GM18498 (cell line): ENCODE measurements around the gene VAMP5.
"Not testable (repeated sequence)": the region's sequence is repeated elsewhere in the genome, so short reads cannot be mapped to it uniquely, and the experiment has no call there.

ENCODE experiments used
- ATAC-seq: cut with Tn5 transposase; IDR thresholded peaks from one replicate; pipeline ENCODE4 v1.9.1; 2021; ENCODE audit warnings: mild to moderate bottlenecking, moderate library complexity; ENCODE audit not compliant: unreplicated experiment

Gene VAMP5

DNA sequence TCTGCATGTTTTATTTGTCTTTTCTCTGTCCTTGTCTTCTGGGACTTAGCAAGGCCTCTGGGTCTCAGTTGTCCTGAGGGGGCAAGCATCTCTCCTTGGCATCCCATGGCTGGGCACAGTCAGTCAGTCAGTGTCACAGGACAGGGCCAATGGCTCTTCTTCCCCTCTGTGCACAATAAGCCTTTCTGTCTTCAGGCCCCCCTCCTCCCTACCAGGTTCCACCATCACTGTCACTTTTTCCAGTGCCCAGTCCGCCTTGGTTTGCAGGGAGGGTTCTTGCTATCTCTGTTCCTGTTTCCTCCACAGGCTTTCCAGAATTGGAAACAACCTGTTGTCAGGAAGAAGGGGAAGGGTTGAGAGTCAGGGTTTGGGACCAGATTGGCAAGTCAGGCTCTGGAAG is 1.7 kb upstream of the VAMP5 start:
- no peak for ATAC-seq

DNA sequence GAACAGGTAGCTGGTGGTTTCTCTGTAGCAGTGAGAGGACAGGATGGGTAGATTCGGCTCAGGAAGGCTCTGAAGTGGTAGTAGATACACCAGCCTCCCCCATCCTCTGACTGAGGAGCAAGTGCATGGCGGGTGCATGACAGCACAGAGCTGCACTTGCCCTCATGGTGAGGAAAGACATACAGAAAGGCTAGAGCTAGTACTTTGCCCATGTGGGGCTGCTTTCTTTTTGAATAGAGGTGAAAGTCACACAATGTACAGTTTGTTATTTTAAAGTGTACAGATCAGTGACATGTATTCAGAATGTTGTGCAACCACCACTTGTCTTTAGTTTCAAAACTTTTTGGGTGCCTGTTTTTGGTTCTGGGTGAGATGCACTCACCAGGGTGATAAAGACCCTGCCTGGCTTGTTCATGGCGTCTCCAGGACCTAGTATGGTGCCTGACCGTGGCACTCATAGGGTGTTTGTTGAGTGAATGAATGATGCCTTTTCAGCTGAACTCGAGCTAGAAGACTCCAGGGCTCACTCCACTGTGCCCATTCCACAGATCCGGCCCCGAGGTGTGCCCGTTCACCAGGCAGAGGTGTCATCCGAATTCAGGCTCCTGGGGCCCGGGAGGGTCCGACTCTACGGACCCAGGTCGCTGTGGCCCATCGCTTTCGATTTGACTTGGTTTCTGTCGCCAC is 421 bp upstream of the VAMP5 start:
- peak; percentile 66 for ATAC-seq

DNA sequence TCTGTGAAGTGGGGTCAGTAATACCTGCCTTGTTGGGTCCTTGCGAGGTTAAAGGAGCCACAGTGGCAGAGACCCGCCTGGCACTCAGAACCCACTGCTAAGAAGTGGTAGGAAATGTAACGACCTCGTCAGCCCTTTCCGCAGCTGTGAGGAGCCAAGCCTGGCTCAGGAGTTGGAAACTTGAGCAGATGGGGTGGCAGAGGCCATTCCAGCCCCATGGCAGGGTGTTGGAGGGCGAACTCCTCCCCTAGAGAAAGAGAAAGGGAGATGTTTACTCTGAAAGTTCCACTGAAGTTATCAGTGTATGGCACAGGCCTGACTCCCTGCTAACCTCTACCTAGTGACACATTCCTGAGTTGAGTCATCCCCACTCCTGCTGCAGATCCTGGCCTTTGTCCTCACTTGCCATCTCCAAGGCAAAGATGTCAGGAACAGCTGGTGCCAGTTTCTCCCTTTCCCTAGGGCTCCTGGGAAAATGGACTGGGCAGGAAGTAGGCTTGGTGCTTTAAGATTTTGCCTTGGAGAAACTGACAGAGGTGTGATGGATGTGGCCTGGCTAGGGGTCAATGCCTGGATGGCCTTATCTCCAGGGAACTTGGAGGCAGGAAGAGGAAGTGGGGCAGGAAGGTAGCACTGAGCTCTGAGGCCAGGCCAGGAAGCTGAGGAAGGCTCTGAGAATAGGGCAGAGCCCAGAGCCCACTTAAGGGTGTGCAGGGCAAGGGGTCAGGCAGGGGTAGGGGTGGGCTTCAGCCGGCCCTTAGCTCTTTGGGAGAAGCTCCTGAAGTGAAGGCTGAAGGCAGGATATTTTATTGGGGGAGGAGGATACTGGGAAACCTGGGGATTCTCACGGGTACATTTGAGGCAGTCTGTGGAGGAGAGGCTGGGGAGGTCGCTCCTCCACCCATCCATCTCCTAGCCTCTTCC is 888 bp downstream of the VAMP5 start:
- peak; percentile 44 for ATAC-seq

DNA sequence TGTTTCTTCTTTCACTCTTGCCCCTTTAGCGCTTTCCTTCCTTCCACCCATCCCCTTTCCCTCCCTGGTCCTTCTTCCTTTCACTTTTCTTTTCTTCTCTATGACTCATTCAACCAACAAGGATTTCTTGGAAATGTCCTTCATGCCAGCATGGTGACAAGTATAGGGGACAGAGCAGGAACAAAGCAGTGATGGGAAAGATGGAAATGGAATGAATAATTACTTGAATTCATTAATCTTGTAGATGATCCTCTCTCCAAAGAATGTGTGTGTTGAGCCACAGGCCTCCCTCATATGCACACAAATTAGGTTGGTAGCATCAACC is 1.5 kb downstream of the VAMP5 start:
- ATAC-seq = no peak

DNA sequence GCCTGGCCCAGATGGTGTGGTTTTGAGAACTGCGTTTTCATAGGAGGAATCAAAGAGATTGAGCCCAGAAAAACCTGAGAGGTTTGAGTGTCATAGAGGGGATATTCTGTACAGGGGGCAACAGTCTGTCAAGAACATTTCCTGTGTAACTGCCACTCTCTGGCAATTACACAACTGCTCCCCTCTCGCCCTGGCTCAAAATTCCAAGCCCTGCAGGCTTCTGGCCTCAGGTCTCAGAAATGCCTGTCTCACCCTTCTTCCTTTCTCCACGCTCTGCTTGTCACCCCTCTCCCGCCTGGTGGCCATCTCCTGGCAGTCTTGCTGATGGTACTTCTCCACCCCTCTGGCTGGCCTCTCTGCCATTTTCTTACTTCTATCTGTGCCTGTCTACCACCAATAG is 4.0 kb downstream of the VAMP5 start:
- ATAC-seq = no peak

DNA sequence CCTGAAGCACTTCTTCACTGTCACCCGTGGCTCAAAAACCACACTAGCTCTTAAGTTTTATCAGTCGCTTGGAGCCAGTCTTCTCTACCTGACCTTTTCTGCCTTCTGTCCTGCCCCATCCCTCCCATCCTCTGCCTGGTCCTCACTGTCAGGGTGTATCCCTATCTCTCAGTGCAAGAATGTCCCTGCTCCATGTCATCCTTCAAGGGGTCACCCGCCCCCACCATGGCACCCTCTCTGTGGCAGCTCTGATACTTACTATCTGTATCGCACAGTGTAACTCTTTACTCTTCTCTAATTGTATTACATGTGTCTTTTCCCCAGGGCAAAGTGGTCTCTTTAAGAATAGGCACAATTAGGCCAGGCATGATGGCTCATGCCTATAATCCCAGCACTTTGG is 4.4 kb downstream of the VAMP5 start:
- no peak for ATAC-seq

DNA sequence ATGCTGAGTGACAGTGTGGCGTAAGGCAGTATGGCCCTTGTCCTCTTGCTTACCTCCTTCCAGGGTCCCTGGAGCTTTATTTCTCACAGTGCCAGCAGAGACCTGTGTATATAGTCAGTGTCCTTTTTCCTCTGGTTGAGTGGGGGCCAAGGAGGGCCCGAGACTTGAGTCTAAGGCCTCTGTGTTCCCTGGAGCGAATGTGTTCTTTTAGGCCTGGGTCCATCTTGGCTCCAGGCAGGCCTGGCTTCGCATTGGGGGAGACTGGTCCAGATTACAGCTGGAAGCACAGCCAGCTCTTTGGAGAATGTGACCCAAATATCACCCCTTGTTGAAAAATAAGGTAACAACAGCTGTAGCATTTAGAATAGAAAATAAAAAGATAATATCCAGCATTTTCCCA is 5.0 kb downstream of the VAMP5 start:
- ATAC-seq = no peak

DNA sequence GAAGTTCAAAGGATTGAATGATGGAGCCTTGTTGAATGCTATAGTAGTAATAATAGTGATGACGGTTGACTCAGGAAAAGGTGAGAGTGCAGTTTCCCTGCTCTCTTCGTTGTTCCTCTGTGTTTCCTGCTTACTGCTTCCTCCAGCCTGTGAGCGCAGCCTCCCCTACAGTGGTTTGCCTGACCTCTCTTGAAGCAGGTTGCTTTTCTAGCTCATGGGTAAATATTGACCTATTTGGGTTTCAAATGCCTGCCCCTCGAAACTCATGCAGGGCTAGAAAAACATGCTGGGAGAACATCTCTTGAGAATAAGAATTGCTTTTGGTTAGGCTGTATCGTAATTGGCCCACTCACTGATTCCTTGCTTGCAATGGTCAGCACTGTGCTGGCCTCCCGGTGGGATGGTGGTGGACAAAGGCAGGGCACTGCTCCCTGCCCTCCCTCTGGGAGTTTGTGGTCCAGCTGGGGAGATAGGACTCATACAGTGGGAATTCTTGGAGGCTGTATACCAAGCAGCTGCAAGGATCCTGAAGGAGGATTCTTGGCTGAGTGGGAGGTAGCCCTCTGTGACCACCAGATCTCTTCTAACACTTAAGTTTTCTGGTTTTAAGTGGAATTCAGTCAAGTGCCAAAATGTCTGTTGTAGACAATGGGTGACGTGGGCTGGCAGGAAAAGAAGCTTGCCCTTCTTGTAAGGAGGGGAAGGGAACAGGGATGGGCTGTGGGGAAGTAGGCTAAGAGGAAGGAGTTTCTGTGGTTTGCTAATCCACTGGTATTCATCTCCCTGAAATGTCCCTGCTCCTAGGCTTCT is 6.0 kb downstream of the VAMP5 start:
- ATAC-seq = no peak

DNA sequence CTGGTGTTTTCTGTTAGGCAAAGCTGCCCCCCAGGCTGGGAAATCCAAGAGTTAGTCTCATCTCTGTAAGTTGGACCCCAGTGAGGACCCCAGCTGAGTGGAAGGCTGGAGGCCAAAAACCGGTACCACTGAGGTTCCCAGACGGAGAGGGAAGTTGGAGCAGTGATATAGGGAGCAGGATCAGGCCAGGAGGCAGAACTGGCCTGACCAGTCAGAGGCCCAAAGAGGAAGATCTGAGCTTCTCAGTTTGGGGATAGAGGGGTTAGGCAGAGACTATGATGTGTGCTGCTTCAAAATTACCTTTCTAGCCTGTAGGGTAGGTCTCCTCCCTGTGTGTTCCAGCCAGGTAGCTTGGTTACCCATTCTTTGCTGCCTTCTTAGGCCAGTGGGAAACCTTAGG is 6.7 kb downstream of the VAMP5 start:
- no peak for ATAC-seq

DNA sequence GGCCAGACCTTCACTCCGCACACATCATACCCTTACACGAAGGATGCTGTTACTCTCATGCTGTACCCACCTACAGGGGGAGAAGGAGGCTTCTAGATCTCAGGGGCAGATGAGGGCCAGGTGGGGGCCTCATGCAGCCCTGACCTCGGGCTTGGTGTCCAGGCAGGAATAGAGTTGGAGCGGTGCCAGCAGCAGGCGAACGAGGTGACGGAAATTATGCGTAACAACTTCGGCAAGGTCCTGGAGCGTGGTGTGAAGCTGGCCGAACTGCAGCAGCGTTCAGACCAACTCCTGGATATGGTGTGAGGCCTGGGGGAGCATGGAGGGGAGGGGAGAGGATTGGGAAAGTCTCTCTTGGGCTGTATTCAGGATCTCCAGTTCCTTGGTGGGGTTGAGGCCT is 7.3 kb downstream of the VAMP5 start:
- ATAC-seq = no peak

DNA sequence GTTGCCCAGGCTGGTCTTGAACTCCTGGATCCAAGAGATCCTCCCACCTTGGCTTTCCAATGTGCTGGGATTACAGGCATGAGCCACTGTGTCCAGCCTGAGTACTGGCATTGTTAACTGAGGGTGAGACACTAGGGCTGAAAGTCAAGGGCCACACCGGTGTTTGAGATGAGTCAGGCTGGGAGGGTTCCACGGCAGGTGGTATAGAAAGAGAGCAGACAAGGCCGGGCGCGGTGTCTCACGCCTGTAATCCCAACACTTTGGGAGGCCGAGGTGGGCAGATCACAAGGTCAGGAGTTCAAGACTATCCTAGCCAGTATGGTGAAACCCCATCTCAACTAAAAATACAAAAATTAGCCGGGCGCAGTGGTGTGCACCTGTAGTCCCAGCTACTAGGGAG is 8.1 kb downstream of the VAMP5 start:
- not testable (repeated sequence) for ATAC-seq

DNA sequence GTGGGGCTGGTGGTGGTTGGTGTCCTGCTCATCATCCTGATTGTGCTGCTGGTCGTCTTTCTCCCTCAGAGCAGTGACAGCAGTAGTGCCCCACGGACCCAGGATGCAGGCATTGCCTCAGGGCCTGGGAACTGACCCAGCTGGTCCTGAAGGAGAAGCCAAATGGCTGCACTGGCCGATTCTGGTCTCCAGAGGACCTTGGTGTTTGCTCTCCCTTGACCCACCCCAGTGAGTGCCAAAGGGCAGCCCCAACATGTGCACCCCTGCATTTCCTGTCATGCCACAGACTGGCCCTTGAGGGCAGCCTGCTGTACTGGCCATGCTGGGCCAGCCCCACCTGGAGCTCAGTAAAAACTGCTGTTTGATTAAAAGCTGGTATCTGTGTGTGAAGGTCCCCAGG is 8.8 kb downstream of the VAMP5 start:
- no peak for ATAC-seq

DNA sequence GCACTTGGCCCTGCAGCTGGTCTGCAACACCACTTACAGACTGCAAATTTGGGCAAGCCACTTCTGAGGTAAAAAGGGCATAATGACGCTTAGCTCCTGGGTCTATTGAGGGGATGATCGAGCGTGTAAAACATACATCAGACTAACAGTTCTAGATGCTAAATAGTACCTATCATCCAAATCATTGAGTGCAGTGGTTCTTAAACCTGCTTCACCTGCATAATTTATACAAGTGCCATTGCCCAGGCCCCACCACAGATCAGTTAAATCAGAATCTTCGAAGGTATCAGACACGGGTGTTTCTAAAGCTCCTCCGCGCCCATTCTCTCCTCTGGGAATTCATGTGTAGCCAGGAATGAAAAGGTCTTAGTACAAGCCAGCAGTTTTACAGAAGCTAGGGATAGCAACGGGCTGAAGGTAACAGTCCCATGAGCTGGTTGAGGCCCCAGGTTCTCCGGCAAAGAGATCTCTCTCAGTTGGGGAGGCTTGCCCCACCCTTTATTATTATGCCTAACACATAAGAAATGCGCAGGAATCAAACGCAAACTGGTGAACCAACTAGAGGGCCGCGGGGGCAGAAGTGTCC is 10.6 kb downstream of the VAMP5 start:
- ATAC-seq = no peak

DNA sequence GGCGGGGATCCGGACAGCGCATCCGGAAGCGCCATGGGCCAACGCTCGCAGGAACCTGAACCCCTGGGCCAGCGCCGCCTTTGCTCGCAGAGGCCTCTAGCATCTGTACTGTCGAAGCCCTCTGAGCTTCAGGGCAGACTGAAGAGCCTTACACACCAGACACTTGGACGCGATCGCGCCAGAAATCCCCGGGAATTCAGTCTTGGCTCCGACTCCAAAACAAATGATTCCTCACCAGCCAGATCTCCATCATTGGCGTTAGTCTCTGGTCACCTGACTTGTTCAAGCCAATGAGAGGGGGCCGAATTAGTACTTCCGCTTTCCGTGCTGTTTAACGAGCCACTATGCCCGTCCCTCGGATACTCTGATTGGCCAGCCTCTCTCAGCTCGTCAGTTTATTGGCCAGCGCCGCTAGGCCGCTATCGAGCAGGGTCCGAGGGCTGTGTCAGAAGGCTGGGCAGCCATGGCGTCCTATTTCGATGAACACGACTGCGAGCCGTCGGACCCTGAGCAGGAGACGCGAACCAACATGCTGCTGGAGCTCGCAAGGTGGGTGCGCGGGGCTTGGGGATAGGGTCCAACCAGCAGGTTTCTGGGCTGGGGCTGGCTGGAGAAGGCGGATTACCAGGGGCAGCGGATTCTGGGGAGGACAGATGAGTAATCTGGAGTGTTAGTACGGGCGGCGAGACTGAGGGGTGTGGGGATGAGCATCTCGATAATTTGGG is 11.2 kb downstream of the VAMP5 start, which contains the start of gene RNF181:
TSS of gene RNF181 (plus strand) at position 445 of the 725 bp plus-strand sequence. CDS start at position 464, 19 bp downstream.
- ATAC-seq = peak; percentile 99

DNA sequence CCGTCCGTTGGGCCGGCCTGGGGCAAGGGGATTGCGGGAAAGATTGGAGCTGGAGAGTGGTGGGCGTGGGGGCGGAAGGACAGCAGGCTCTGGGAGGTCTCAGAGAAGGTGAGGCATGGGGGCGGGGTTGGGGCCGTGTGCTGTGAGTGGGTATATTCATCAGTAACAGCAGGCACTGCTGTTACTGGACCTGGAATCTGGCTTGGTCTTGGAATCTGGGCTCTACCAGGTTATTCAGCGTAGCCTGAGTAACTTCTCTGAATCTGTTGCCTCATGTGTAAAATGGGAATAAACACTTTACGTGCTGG is 11.7 kb downstream of the VAMP5 start:
- ATAC-seq = no peak

DNA sequence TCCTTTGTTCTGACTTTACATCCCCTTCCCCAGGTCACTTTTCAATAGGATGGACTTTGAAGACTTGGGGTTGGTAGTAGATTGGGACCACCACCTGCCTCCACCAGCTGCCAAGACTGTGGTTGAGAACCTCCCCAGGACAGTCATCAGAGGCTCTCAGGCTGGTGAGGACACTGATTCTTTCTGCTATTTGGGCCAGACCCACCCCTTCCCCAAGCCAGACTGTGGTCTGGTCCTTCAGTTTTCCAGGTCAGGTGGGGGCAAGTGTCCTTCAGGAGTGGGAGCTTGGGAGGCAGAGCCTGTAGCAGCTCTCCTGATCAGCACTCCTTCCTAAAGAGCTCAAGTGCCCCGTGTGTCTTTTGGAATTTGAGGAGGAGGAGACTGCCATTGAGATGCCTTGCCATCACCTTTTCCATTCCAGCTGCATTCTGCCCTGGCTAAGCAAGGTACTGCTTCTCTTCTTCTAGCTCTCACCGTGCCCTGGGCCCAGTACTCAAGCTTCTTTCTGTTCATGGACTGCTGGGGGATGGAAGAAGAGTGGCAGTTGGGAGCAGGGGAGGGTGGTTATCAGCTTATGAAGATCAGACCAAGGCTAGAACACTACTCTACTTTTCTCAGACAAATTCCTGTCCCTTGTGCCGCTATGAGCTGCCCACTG is 12.4 kb downstream of the VAMP5 start:
- no peak for ATAC-seq

DNA sequence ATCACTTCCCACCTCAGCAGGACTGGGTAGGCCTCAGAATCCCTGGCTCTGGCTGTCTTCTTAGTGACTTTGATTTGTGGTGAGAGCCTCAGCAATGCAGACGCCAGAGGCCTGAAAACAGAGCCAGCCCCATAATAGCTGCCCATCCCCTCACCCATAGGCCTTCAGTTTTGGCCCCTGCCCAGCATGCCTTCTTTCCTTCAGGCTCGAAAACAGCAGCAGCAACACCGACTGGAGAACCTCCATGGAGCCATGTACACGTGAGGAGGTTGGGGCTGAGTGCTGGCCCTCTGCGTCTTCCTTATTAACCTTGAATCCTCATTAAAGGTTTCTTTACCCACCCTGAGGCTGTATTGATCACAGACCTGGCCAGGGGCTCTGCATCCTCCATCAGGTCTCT is 13.0 kb downstream of the VAMP5 start:
- ATAC-seq = no peak

DNA sequence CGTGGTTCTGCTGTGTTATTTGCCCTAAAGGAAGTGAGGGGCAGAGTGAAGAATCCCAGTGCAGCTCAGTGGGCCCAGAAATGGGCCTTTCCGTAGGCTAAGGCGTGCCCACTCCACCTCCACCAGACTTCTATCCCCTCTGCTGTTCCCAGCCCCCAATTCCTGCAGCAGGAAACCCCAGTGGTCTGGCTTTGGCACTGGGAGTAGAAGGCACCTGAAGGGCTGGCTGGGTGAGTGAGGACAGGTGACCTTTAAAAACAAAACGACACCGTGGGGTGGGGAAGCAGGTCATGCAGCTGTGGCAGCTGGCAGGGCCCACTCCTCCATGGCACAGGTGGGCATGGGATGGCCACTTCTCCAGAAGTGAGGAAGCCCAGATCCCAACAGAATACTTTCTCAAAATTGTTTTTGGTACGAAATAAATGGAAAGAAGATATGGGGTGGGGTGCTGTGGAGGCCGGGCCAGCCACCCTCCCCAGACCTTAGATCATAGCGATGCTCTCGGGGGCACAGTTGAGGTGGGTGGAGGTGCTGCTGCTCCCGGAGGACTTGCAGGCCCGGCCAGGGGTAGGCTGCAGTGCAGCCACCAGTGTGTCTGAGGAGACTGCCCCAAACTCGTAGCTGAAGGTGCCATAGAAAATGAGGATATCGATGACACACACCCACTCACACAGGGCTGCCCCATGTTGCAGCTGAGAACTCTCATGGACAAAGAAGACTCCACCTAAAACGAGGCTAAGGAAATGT is 14.5 kb downstream of the VAMP5 start:
- ATAC-seq = no peak

DNA sequence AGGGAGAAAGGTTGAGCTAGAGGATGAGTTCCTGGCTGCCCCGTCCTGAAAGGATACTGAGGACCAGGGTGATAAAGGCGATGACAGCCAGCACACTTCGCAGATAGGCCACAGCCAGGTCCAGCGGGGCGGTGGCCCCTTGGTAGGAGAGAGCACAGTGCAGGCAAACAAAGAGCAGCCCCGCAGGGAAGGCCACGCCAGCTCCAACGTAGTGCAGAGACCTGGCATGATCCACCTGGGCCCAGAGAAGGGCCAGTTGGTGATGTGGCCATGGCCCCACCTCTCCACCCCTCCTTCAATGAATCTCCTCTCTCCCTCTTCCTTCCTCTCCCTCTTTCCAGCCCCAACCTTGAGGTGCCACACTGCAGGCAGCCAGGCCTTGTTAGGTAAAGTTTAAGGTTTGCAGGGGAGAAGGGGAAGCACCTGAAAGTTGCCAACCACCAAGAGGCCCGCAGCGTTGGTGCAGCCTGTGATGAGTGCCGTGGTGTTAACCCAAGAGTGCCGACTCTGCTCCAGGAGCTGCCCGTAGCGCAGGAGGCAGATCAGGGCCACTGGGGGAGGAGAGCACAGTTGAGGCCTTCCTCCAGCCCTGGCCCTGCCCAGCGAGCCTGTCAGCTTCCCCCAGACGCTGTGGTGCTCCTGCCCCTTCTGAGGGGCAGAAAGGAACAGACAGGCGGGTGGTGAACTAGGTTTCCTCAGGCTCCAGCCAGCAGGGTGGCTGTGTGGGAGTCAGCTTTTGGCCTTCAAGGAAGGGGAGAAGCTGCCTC is 15.4 kb downstream of the VAMP5 start:
- no peak for ATAC-seq
